ENCODE data around the gene RPL32. TPM values are rescaled to one million over a fixed set of nuclear protein-coding genes. Genes with fewer than 3 reads are reported as not detected.

The RPL32 gene
- total and polyA plus RNA-seq, 2 donors (not counting 3 experiments of a cell fraction or from before 2014, with no cell fraction given): 1,075 to 1,588 TPM

DNA sequence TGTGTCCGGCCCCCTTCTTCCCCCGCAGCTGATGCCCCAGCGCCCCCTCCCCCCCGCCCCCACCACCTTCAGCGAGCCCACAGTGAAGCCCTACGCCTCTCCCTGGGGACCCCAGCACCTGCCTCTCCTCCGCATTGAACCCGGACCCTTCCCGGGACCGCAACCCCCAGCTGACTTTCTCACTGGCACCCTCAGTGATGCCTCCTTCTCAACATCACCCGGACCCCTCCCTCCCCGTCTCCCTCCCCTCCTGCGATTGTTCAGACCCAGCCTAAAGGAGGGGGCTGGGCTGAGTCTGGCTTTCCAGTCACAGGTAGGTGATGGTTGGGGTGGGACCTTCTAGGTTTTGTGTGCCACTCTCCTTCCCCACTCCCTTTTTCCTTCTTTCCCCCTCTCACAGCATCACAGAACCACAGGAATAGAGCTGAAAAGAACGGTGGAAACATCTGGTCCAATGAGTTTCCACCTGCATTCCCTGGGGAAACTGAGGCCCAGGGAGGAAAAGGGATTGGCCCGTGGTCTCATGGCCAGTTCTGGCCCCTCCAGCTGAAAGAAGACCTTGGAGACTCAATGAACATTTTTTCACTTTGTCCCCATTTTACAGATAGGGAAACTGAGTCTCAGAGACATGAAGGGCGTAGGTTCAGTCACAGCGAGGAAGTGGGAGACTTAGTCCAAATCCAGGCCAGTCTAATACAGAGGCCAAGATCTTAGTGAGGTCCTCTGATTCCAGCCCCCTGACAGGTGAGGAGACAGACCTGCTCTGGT is 44.1 kb downstream of the RPL32 start:
- Histone ChIP-seq H2AFZ (ENCODE audit: low read depth, low read length) (peak overlapping the region; percentile 100), H3K4me3 (replicated peaks in 1 of 3; ENCODE audit: insufficient read depth in 1 of 3, low read depth in 1 of 3, low read length in 3 of 3) (peak overlapping the region in 1 of 3 experiments; percentile 66), H3K79me2 (ENCODE audit: control insufficient read depth, insufficient read depth, low read length) (no peaks in the 10 kb centered on the region), H3K9me1 (replicated peaks; ENCODE audit: control insufficient read depth, extremely low read depth, insufficient read depth, low read length) (no peaks in the 10 kb centered on the region), H3K4me1 (ENCODE audit: control insufficient read depth, extremely low read depth, insufficient read depth, low read length) (peaks cover 5% of the 10 kb centered on the region), H3K27me3 (ENCODE audit: control insufficient read depth in 2 of 2, insufficient read depth in 2 of 2, low read length in 2 of 2) (no peaks in the 10 kb centered on the region), H3K9ac (replicated peaks; ENCODE audit: extremely low read depth, insufficient read depth, low read length) (no peak overlapping the region), H4K20me1 (replicated peaks; ENCODE audit: control insufficient read depth, extremely low read depth, insufficient read depth, low read length) (no peaks in the 10 kb centered on the region), H3K36me3 (ENCODE audit: control insufficient read depth in 2 of 2, extremely low read depth in 1 of 2, insufficient read depth in 2 of 2, low read length in 2 of 2) (no peaks in the 10 kb centered on the region), H3K4me2 (ENCODE audit: insufficient read depth, low read length) (no peak overlapping the region), H3K9me3 (replicated peaks; ENCODE audit: control insufficient read depth, insufficient read depth, low read length) (no peaks in the 10 kb centered on the region), H3K27ac (ENCODE audit: insufficient read depth, low read depth, low read length) (no peak overlapping the region)
- FAIRE-seq (no peak), DNase-seq (ENCODE audit: low read depth, low spot score) (no peak)
- intact Hi-C loops (cut with micrococcal nuclease) (no loop called here), dilution Hi-C loops (cut with MboI; ENCODE audit: extremely low pct_ligation_motif_present, low sequenced_read_pairs) (no loop called here)
- ChIA-PET POLR2A (interaction anchor here (2.1 kb wide), 1 partner anchor 13 kb away, joined by 6 read pairs; no protein-coding TSS in a partner anchor), CTCF (interaction anchor here (0.9 to 2.2 kb wide), 4 partner anchors 10 to 29 kb away, joined by 3 to 28 read pairs (median 10); no protein-coding TSS in a partner anchor)
- TSS peak; percentile 48 for BruUV-seq (replicated peaks)
- TF ChIP-seq POLR2AphosphoS5 (IDR thresholded peaks at IDR 0.05; ENCODE audit: insufficient read depth, low read depth, low read length) (no peak), GATA2 (IDR thresholded peaks at IDR 0.05; ENCODE audit: insufficient read depth, insufficient read length, low read depth, low read length) (no peak), EZH2 (IDR thresholded peaks at IDR 0.05; ENCODE audit: borderline replicate concordance, low read depth, low read length, severe bottlenecking) (no peak), FOS (IDR thresholded peaks at IDR 0.05; ENCODE audit: borderline replicate concordance, insufficient read depth, low read length) (no peak), POLR2A (IDR thresholded peaks at IDR 0.05; ENCODE audit: low read depth, low read length) (no peak), MYC (IDR thresholded peaks at IDR 0.05; ENCODE audit: low read depth, low read length) (no peak), JUN (IDR thresholded peaks at IDR 0.05; ENCODE audit: borderline replicate concordance, insufficient read depth, insufficient read length, low read depth) (no peak)
- TF ChIP-seq, protein P1, sequence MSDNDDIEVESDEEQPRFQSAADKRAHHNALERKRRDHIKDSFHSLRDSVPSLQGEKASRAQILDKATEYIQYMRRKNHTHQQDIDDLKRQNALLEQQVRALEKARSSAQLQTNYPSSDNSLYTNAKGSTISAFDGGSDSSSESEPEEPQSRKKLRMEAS (IDR thresholded peaks at IDR 0.05; ENCODE audit: insufficient read depth, insufficient read length): no peak
- TF ChIP-seq, protein P2, sequence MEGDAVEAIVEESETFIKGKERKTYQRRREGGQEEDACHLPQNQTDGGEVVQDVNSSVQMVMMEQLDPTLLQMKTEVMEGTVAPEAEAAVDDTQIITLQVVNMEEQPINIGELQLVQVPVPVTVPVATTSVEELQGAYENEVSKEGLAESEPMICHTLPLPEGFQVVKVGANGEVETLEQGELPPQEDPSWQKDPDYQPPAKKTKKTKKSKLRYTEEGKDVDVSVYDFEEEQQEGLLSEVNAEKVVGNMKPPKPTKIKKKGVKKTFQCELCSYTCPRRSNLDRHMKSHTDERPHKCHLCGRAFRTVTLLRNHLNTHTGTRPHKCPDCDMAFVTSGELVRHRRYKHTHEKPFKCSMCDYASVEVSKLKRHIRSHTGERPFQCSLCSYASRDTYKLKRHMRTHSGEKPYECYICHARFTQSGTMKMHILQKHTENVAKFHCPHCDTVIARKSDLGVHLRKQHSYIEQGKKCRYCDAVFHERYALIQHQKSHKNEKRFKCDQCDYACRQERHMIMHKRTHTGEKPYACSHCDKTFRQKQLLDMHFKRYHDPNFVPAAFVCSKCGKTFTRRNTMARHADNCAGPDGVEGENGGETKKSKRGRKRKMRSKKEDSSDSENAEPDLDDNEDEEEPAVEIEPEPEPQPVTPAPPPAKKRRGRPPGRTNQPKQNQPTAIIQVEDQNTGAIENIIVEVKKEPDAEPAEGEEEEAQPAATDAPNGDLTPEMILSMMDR (IDR thresholded peaks at IDR 0.05; ENCODE audit: extremely low read depth in 1 of 2, insufficient read depth in 1 of 2, low read depth in 1 of 2, low read length in 2 of 2): no peak

Measured in endothelial cell of umbilical vein (primary cell).